Retinal pigment epithelial cell (primary cell): ENCODE measurements around the gene SHISAL1.

Experiments used
- DNase-seq: peaks from one replicate; pipeline ENCODE4 v3.0.0-alpha.2; 2010; ENCODE audit warnings: low read depth
- H3K4me3 ChIP-seq: 2 replicates; pipeline ENCODE4 v1.5.1; 2011; ENCODE audit warnings: mild to moderate bottlenecking, low read length, control low read depth, moderate library complexity
- TF ChIP-seq, protein P1 (sequence below): conservative IDR thresholded peaks from 2 replicates; pipeline ENCODE4 v1.5.1; 2011; ENCODE audit warnings: low read depth, low read length, control low read depth, inconsistent platforms

The SHISAL1 gene

GRCh38 chr22:44196731-44197131 lies 116.0 kb downstream of the SHISAL1 start:
- no peak for DNase-seq
- TF ChIP-seq, protein P1, sequence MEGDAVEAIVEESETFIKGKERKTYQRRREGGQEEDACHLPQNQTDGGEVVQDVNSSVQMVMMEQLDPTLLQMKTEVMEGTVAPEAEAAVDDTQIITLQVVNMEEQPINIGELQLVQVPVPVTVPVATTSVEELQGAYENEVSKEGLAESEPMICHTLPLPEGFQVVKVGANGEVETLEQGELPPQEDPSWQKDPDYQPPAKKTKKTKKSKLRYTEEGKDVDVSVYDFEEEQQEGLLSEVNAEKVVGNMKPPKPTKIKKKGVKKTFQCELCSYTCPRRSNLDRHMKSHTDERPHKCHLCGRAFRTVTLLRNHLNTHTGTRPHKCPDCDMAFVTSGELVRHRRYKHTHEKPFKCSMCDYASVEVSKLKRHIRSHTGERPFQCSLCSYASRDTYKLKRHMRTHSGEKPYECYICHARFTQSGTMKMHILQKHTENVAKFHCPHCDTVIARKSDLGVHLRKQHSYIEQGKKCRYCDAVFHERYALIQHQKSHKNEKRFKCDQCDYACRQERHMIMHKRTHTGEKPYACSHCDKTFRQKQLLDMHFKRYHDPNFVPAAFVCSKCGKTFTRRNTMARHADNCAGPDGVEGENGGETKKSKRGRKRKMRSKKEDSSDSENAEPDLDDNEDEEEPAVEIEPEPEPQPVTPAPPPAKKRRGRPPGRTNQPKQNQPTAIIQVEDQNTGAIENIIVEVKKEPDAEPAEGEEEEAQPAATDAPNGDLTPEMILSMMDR, result no peak

GRCh38 chr22:44196241-44196640 lies 116.5 kb downstream of the SHISAL1 start:
- TF ChIP-seq, protein P1, result no peak
- H3K4me3 ChIP-seq, result no peak overlapping the region
- DNase-seq, result no peak

More at GRCh38 chr22:44196731-44197131, 116.0 kb downstream of the SHISAL1 start:
- H3K4me3 ChIP-seq, result no peak overlapping the region

- DNase-seq, result no peak
- H3K4me3 ChIP-seq, result no peak overlapping the region
- TF ChIP-seq, protein P1, result no peak
Observed at GRCh38 chr22:44195189-44195871, 117.4 kb downstream of the SHISAL1 start.

DNA sequence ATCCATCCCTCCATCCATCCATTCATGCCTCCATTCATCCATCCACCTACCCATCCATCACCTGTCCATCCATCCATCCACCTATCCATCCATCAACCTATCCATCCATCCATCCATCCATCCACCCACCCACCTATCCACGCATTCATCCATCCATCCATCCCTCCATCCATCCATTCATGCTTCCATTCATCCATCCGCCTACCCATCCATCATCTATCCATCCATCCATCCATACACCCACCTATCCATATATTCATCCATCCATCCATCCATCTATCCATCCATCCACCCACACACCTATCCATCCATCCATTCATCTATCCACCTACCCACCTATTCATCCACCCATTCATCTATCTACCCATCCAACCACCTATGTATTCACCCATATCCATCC lies 118.2 kb downstream of the SHISAL1 start:
- TF ChIP-seq, protein P1, result no peak
- no peak for DNase-seq
- H3K4me3 ChIP-seq, result no peak overlapping the region
